HK-2 (cell line): ENCODE measurements around the gene MFSD6.
"Not testable (repeated sequence)": the region's sequence is repeated elsewhere in the genome, so short reads cannot be mapped to it uniquely, and the experiment has no call there.

Source experiments
- DNase-seq: peaks from one replicate; pipeline ENCODE4 v3.0.0-alpha.2; 2018; ENCODE audit not compliant: unreplicated experiment

The MFSD6 gene

DNA sequence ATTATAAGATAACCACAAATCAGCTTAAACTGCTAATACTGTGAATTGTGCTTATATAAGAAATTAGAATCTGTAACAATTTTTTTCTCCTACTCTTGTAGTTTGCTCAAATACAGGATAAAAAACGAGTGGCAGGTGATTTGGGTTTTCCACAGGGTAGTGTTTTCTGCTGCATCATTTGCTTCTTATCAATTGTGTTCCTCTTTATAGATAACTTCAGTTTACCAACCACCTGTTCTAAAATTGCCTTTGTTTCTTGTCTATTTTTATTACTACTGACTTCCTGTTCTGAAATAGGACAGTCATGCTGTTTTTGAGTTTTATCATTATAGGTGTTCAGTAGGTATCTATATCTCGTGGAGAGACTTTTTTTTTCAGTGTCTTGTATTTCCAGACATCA is 56.9 kb downstream of the MFSD6 start:
- DNase-seq: no peak

DNA sequence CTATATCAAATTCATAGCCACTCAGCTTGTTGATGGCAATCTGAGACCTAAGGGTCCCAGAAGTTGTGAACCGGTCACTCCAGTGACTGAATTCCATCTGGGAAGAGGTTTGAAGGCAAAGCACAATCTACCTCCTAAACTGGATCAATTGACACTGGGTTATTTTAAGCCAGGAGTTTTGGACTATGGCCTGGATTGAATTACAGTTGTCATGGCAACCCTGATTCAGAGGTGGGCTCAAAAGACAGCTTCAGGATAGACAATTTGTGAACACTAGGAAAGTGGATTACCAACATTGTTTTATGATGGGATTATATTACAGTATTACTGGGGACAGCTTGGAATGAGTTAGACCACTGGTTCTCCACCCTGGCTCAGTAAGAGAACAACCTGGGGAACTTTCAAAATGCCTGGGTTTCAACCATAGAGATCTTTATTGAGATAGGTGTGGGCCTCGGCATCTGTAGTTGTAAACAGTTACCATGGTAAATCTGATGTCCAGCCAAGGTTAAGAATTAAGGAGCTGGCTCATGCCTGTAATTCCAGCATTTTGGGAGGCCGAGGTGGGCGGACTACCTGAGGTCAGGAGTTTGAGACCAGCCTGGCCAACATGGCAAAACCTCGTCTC is 58.8 kb downstream of the MFSD6 start:
- DNase-seq: no peak

DNA sequence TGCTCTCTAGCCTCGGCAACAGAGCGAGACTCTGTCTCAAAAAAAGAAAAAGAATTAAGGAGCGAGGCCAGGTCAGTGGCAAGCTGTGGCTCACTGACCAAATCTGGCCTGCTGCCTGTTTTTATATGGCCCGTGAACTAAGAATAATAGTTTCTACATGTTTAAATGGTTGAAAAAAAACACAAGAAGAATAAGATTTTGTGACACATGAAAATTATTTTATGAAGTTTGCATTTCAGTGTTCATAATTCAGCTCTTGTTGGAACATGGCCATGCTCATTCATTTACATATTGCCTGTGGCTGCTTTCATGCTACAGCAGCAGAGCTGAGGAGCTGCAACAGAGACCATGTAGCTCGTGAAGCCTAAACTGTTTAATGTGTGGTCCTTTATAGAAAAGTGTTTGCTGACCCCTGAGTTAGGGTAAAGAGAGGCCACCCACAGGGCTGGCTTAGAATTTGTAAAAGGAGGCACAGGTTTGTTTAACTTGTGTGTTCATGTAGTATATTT is 59.5 kb downstream of the MFSD6 start:
- no peak for DNase-seq

DNA sequence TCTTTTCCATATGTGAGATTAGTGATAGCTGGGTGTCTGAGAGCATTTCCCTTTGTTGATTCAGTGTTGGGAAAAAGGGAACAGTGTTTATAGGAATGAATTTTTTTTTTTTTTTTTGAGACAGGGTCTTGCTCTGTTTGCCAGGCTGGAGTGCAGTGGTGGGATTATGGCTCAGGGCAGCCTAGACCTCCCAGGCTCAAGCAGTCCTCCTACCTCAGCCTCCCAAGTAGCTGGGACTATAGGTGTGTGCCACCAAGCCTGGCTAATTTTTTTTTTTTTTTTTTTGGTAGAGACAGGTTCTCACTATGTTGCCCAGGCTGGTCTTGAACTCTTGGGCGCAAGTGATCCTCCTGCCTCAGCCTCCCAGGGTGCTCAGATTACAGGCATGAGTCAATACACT is 60.2 kb downstream of the MFSD6 start:
- DNase-seq: not testable (repeated sequence)

DNA sequence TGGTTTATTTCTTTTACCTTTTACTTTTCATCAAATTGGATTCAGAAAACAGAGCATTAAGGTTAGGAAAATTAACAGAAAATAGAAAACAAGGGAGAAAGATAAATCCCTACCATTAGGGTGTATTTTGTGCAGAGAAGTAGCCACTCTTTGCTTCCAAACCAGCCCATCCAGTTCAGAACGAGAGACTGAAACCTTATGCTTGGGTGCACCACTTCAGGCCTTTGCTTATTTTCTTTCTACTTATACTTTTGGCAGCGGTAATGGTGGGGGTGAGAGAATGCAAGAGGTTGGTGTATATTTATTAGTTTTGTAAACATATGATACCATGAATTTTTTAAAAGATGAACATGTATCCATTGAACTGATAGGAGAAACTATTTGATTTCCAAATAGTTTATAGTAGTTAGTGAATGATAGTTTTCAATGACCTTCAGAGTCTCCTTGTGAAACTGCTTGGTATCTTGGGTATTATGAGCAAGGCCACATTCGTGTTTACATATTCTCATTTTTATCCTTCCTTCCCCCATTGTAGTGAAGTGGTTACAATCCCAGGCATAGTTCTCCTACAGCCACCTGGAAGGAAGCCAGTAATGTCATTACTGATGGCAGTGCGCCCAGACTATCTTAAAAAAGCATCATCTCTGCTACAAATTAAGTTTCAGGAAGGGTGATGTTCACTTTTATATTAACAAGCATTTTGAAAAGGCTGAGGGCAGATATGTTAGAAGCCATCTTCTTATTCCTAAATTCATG is 60.8 kb downstream of the MFSD6 start:
- DNase-seq: peak; percentile 4

DNA sequence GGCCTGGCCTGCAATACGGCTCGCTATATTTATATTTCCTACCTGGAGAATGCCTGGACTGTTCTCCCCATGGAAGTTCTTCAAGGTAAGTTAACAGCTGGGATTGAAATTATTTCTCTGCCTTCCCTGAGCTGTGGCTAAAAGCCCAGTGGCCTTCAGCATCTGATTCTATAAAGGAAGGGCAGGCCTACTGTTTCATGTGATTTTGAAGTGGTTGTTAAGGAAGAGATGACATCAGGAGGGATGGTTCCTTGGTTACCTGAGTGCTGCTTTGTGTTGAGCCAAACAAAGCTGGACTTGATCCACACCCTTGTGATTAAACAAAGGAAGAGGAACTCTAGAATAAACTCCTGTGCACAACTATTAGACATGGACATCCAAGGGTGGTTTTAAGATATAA is 61.6 kb downstream of the MFSD6 start:
- peak; percentile 2 for DNase-seq

DNA sequence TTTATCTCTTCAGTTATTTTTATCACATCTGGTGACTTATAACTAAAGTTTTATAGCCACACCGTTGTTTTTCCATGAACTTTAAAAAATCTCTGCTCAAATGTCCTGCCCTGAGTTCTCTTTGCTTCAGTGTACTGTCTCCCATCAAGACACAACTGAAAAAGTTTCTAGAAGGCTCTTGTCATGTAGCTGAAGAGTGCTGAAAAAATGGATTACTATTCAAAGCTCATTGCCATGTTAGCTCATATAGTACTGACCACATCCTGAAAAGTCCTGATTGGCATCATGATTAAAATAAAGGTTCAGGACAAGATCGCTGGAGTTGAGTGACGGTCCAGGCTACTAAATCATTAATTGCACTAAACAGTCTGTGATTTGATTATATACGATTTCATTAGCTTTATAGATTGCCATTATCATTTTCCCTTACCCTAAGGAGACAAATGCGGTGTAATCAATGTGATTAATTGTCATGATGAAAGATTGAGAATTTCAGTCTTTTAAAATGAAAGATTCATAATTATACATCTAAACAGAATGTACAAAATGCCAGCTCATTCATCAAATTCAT is 62.2 kb downstream of the MFSD6 start:
- no peak for DNase-seq

DNA sequence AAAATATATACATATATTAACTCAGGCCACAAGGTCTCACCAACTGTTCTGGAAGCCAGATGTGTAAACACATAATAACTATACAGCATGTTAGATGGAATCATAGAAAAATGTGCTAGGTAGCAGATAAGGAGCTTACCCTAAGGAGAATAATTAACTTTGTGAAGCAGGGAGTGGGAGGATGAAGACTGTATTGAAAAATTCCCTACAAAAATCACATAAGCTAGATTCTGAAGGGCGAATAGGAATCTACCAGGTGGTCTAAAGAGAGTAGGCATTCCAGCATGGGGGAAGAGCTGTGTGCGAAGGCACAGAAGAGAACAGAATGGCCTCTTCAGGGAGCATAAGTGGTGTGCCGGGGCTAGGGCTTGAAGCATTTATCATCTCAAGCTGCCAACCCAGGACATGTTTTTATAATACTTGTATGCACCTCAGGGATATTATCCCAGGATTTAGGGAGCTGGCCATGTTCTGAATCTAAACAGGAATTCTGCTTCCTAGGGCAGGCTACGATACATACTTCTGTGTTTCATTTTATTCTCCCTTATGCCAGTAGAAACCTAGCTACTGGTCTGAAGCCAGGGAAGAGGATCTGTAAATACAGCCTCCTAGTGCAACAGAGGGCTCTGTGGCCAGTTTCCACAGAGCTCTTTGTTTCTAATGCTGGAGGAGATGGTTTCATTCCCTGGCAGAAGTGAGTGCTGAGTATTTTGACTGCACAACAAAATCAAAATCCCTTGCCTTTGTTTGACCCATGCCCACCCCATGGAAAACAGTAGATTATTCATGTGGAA is 69.7 kb downstream of the MFSD6 start:
- DNase-seq: no peak

DNA sequence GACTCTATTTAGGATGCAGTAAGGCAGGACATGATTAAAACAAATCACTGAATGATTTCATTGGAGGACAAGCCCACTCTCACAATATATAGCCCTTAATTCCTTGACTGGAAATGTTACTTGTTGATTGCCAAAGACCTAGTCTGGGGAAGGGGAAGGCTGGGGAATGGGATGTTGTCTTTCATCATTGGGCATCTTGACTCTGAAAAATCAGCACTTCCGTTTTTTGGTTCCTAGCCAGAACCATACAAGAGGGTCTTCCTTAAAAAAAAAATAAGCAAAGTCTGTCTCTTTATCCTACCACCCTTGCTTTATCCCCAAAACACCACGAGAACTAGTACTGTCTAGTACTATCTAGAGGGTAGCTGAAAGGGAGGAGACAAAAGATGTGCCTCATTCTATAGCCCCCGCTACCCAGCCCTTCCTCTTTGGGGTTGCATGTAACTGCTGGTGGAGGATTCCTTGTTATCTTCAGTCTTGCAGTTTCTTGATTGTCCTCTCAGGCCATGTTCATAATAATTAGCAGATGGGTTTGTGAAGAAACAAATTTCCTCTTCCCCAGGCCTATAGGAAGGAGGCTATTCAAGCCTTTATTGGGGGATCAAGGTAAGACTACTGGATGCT is 70.5 kb downstream of the MFSD6 start:
- DNase-seq: no peak

DNA sequence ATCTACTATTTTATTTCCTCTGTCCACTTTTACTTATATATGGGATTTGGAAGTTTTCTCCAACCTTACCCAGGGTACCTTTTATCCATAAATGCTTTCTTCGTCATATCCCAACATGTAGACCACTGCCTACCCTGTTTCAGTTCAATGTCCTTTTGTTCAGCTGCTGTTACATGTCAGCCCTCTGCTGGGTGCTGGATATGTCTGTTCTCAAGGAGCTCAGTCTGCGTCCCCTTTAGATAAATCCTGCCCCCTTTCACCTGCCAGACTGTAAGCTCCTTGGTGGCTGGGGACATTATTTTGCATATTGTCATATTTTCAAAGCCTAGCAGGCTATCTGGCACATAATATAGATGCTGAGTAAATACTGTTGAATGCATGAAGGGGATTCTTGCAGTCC is 73.2 kb downstream of the MFSD6 start:
- no peak for DNase-seq

DNA sequence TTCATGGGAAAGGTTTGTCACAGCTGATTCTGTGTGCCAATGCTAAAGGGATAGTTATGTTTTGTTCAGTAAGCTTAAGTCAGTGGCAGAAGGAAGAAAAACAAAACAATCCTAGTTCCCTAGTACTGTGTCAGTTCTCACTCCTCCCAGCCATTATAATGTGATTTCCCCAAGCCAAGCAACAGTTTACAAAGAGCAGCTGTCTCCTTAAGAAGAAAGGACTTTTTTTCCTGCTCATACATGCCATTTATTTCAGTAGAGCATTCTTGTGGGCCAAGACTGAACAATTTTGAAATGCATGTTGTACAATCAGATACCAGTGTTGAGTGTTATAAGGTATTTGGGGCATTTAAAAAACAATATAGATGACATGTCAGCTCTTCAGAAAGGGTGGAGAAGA is 74.3 kb downstream of the MFSD6 start:
- DNase-seq: no peak

DNA sequence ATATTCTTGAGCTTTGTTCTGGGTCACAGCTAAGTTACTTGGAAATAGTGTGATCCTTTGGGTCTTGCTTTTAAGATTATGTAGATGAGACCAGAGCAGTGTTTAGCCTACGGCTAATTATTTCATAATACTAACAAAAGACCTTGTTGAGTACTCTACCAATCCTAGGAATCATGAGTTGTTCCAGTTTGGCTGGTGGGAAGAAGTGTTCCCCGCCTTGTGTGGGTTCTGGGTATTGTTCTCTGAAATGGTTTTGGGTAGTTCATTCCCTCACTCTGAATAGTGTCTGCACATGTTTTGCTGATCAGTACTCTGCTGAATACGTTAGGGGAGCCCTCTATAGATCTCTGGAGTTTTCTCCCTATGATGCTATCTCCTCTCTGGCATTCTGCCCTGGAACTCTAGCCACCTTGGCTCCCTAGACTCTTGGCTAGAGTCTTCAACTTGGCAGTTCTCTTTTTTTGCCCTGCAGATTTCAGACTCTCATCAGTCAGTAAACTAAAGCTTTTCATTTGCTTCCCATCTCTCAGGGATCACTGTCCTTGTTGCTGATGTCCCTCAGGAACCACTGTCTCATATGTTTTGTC is 78.0 kb downstream of the MFSD6 start:
- DNase-seq: no peak

DNA sequence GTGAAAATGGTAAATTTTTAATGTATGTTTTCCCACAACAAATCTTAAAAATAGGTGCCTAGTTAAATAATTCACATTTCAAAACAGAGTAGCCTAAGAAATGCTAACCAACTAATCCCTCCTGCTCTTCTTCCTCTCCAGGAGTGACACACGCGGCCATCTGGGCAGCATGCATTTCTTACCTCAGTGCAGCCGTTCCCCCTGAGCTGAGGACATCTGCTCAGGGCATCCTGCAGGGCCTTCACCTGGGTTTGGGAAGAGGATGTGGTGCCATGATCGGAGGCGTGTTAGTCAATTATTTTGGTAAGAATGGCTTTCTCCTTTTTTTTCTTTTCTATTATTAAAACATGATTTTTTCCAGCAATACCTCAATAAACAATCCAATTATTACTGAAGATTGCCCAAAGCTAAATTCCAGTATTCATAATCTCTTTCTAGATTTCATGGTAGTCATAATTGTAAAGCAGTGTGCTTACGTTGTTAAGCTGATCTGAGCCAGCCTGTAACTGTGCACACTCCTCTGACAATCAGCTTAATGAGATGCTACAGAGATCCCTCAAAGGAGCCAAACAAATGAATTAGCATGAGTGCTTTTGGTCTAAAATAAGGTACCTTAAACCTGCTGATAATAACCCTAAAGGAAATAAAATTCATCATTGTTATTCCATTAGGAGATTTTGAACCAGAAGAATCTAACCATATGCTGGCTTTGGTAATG is 80.5 kb downstream of the MFSD6 start:
- no peak for DNase-seq

DNA sequence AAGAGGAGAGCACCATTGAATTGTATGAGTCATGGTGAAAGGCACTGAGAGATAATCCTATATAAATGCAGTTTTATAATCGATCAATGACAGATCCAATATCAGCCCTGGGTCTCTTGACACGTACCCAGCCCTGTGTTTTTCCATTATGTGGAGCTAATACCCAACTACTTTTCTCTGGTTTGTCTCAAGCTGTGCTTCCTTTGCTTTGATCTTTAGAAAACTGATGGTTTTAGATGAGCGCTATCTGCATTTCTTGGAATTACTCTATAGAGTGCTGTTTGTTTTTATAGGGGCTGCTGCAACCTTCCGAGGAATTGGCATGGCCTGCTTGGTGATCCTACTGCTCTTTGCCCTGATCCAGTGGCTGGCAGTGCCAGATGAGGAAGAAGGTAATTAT is 81.3 kb downstream of the MFSD6 start:
- DNase-seq: no peak

DNA sequence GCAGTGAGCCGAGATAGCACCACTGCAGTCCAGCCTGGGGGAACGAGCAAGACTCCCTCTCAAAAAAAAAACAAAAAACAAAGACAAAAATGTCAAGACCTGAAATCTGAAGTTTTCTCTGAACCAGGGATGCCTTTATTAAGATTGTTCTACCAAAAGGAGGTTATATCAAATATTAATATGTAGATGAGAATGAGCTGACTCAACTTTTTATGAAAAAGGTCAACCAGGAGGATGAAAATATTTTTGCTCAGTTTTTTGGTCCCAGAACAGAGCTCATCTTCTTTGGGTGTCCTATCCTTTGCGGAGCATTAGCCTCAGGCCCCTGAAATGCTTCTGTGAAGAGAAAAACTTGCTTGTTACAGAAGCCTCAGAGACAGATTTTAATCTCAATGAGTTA is 82.3 kb downstream of the MFSD6 start:
- DNase-seq: no peak

DNA sequence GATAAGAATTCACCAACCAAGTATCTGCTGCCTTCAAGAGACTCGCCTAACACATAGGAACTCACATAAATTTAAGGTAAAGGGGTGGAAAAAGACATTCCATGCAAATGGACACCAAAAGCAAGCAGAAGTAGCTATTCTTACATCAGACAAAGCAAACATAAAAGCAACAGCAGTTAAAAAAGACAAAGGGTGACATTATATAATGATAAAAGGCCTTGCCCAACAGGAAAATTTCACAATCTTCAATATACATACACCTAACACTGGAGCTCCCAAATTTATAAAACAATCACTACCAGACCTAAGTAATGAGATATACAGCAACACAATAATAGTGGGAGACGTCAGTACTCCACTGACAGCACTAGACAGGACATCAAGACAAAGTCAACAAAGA is 84.9 kb downstream of the MFSD6 start:
- DNase-seq: no peak

DNA sequence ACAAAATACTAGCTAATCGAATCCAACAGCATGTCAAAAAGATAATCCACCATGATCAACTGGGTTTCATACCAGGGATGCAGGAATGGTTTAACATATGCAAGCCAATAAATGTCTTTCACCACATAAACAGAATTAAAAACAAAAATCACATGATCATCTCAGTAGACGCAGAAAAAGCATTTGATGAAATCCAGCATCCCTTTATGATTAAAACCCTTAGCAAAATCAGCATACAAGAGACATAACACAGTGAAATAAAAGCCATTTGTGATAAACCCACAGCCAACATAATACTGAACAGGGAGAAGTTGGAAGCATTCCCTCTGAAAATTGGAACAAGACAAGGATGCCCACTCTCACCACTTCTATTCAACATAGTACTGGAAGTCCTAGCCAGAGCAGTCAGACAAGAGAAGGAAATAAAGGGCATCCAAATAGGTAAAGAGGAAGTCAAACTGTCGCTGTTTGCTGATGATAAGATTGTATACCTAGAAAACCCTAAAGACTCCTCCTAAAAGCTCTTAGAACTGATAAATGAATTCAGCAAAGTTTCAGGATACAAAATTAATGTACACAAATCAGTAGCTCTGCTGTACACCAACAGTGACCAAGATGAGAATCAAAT is 86.6 kb downstream of the MFSD6 start:
- DNase-seq: not testable (repeated sequence)

DNA sequence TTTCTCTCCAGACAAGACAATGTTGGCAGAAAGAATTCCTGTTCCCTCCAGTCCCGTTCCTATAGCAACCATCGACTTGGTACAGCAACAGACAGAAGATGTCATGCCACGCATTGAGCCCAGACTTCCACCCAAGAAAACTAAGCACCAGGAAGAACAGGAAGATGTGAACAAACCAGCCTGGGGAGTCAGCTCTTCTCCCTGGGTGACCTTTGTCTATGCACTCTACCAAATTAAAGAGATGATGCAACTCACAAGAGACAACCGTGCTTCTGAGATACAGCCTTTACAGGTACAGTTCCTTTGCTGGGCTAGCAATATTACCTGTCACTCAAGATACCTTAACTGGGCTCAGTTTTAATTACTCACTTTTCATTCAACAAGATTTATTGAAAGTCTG is 89.3 kb downstream of the MFSD6 start:
- DNase-seq: no peak

DNA sequence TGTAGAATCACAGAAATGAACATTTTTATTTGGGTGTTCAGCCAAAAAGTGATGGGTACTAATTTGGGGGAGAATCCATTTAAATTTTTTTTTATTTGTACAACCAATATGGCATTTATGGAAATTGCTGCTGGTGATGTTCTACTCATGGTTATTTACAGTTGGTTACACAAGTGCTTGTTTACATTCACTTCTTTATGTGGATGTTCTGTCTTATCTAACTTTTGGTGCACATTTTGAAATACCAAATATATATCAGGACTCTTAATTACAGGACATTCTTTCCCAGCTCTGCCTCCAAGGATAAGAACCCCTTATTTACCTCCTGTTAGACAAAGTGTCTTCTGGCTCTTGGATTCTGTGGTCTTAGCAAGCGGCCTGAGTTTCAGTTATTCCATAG is 91.1 kb downstream of the MFSD6 start:
- DNase-seq: no peak

DNA sequence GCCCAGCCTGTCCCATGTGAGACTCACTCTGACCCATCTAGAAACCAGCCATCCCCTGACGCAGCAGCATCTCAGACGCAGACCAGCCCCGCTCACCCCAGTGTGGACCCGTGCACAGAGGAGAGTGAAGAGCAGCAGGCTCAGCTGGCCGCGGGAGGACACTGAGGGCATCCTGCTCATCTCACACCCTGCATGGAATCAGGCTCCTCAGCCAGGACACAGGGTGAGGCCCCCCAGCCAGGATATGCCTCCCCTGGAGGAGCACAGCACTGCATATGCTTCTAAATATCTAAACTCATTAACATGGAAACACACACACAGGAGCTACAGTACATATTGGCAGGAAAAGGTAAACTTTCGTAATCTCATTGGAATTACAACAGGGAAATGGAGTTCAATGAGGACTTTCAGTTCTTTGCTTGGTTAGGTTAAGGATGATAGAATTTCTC is 91.9 kb downstream of the MFSD6 start:
- DNase-seq: no peak
